ENCODE results near the gene GPR22. TPM values are rescaled to one million over a fixed set of nuclear protein-coding genes. Genes with fewer than 3 reads are reported as not detected.

GPR22 gene
- total RNA-seq, 1 experiment from 2014 or later: not detected

- Histone ChIP-seq H3K36me3 (ENCODE audit: control insufficient read depth, insufficient read depth, low read length) (no peaks in the 10 kb centered on the region), H3K4me3 (ENCODE audit: low read depth in 2 of 2, low read length in 2 of 2) (no peak overlapping the region), H3K4me1 (ENCODE audit: control insufficient read depth, insufficient read depth, low read length) (no peaks in the 10 kb centered on the region), H3K9me3 (ENCODE audit: control insufficient read depth, insufficient read depth, low read depth, low read length) (no peaks in the 10 kb centered on the region), H3K27me3 (ENCODE audit: control insufficient read depth, insufficient read depth, low read length) (no peaks in the 10 kb centered on the region), H3K27ac (ENCODE audit: low read length) (no peak overlapping the region)
- TF ChIP-seq SIN3A (IDR thresholded peaks at IDR 0.05; ENCODE audit: borderline replicate concordance, insufficient read depth, low read depth, low read length) (no peak), TCF7L2 (IDR thresholded peaks at IDR 0.05; ENCODE audit: low read depth, low read length) (no peak), POLR2AphosphoS5 (IDR thresholded peaks at IDR 0.05; ENCODE audit: low read depth, low read length) (no peak), CTCF (IDR thresholded peaks at IDR 0.05) (no peak), REST (IDR thresholded peaks at IDR 0.05; ENCODE audit: insufficient read depth in 1 of 2, low read depth in 2 of 2, low read length in 1 of 2) (no peak)
- intact Hi-C loops (cut with micrococcal nuclease; ENCODE audit: unreplicated experiment): no loop called here
- no TSS peak for BruUV-seq (replicated peaks)
- no peak for ATAC-seq
- in situ Hi-C loops (cut with HindIII; ENCODE audit: low pct_unique_long_range_greater_than_20kb, low sequenced_read_pairs): no loop called here
- ChIA-PET POLR2A (no interaction called here), CTCF (no interaction called here)
- no peak for DNase-seq (ENCODE audit: low read depth, low spot score)
These were observed 25.0 kb downstream of the GPR22 start for GRCh38 chr7:107494884-107495283.

- ATAC-seq (no peak), DNase-seq (ENCODE audit: low read depth, low spot score) (no peak)
- intact Hi-C loops (cut with micrococcal nuclease; ENCODE audit: unreplicated experiment): no loop called here
- in situ Hi-C loops (cut with HindIII; ENCODE audit: low pct_unique_long_range_greater_than_20kb, low sequenced_read_pairs): no loop called here
- Histone ChIP-seq H3K27ac (ENCODE audit: low read length) (no peak overlapping the region), H3K4me3 (ENCODE audit: low read depth in 2 of 2, low read length in 2 of 2) (no peak overlapping the region), H3K4me1 (ENCODE audit: control insufficient read depth, insufficient read depth, low read length) (no peaks in the 10 kb centered on the region), H3K36me3 (ENCODE audit: control insufficient read depth, insufficient read depth, low read length) (no peaks in the 10 kb centered on the region), H3K27me3 (ENCODE audit: control insufficient read depth, insufficient read depth, low read length) (no peaks in the 10 kb centered on the region), H3K9me3 (ENCODE audit: control insufficient read depth, insufficient read depth, low read depth, low read length) (no peaks in the 10 kb centered on the region)
- TF ChIP-seq REST (IDR thresholded peaks at IDR 0.05; ENCODE audit: insufficient read depth in 1 of 2, low read depth in 2 of 2, low read length in 1 of 2): no peak
- TF ChIP-seq SIN3A (IDR thresholded peaks at IDR 0.05; ENCODE audit: borderline replicate concordance, insufficient read depth, low read depth, low read length): no peak
- no peak for TF ChIP-seq POLR2AphosphoS5 (IDR thresholded peaks at IDR 0.05; ENCODE audit: low read depth, low read length)
- TF ChIP-seq TCF7L2 (IDR thresholded peaks at IDR 0.05; ENCODE audit: low read depth, low read length): no peak
- TF ChIP-seq CTCF (IDR thresholded peaks at IDR 0.05): no peak
- no TSS peak for BruUV-seq (replicated peaks)
- ChIA-PET CTCF (no interaction called here), POLR2A (no interaction called here)
These were observed 25.7 kb downstream of the GPR22 start for GRCh38 chr7:107495516-107495915.

Measured in Panc1 (cell line).